Measurements from ENCODE around the gene FUS. TPM values are rescaled to one million over a fixed set of nuclear protein-coding genes. Genes with fewer than 3 reads are reported as not detected.

Gene FUS
- total RNA-seq, 1 donor from 2014 or later, result 739 TPM

DNA sequence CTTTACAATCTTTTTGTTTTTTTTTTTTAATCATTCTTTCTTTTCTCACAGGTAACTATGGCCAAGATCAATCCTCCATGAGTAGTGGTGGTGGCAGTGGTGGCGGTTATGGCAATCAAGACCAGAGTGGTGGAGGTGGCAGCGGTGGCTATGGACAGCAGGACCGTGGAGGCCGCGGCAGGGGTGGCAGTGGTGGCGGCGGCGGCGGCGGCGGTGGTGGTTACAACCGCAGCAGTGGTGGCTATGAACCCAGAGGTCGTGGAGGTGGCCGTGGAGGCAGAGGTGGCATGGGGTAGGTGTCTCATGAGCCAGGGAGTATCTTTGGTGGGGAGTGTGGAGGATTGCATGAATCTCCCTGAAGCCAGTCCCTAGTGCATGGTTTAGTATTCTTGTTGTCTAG lies 4.9 kb downstream of the FUS start:
- DNase-seq (ENCODE audit: low spot score, unreplicated experiment), result no peak
- TF ChIP-seq, protein P1, sequence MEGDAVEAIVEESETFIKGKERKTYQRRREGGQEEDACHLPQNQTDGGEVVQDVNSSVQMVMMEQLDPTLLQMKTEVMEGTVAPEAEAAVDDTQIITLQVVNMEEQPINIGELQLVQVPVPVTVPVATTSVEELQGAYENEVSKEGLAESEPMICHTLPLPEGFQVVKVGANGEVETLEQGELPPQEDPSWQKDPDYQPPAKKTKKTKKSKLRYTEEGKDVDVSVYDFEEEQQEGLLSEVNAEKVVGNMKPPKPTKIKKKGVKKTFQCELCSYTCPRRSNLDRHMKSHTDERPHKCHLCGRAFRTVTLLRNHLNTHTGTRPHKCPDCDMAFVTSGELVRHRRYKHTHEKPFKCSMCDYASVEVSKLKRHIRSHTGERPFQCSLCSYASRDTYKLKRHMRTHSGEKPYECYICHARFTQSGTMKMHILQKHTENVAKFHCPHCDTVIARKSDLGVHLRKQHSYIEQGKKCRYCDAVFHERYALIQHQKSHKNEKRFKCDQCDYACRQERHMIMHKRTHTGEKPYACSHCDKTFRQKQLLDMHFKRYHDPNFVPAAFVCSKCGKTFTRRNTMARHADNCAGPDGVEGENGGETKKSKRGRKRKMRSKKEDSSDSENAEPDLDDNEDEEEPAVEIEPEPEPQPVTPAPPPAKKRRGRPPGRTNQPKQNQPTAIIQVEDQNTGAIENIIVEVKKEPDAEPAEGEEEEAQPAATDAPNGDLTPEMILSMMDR (IDR thresholded peaks at IDR 0.05; ENCODE audit: unreplicated experiment), result no peak
- no peaks in the 10 kb centered on the region for H3K9me3 Mint-ChIP-seq (ENCODE audit: low read depth)
- peaks cover 21% of the 10 kb centered on the region for H3K4me1 Mint-ChIP-seq (ENCODE audit: low read depth)
- H3K36me3 Mint-ChIP-seq (ENCODE audit: insufficient read depth), result peaks cover 56% of the 10 kb centered on the region
- peak overlapping the region; percentile 57 for H3K27ac Mint-ChIP-seq
- H3K4me3 Mint-ChIP-seq (ENCODE audit: low read depth), result no peak overlapping the region
- H3K27me3 Mint-ChIP-seq, result no peaks in the 10 kb centered on the region

DNA sequence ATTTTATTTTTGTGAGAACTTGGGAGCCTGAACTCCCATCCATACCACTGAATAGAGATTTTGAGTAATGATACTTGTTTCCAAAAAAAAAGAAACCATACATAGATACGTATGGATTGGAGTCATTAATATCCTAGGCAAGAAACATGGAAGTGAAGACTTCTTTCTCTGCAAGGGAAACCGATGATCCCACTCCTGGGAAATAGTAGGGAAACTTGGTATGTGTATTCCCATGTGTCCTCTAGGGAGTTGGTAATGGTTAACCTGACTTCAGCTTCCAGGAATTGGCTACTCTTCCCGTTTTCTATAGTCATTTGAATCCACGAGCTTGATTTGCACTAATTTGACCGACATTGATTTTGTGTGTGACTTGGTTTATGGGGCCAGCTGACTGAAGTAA lies 5.4 kb downstream of the FUS start:
- H3K9me3 Mint-ChIP-seq (ENCODE audit: low read depth), result no peaks in the 10 kb centered on the region
- no peaks in the 10 kb centered on the region for H3K27me3 Mint-ChIP-seq
- DNase-seq (ENCODE audit: low spot score, unreplicated experiment), result no peak
- H3K27ac Mint-ChIP-seq, result peak overlapping the region; percentile 87
- peaks cover 21% of the 10 kb centered on the region for H3K4me1 Mint-ChIP-seq (ENCODE audit: low read depth)
- H3K36me3 Mint-ChIP-seq (ENCODE audit: insufficient read depth), result peaks cover 61% of the 10 kb centered on the region
- no peak overlapping the region for H3K4me3 Mint-ChIP-seq (ENCODE audit: low read depth)
- TF ChIP-seq, protein P1 (IDR thresholded peaks at IDR 0.05; ENCODE audit: unreplicated experiment), result no peak

DNA sequence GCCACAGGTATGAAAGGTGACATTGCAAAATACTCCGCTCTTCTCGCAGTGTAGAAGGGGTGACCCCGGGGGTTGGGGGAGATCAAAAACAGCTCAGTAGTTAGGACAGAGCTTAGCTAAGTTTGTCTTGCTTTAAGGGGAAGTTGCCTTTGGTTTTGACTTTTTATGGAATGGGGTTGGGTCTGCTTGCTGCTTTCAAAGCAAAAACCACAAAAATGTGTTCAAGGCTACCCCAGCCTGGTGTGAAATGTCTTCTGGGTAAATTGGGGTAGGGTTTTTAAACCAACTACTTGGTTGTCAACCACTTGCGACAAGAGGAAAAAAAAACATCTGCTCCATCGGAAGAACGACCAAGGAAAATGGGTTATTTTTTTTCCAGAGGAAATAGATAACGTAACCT lies 6.2 kb downstream of the FUS start:
- TF ChIP-seq, protein P1 (IDR thresholded peaks at IDR 0.05; ENCODE audit: unreplicated experiment), result no peak
- Mint-ChIP-seq H3K27me3 (no peaks in the 10 kb centered on the region), H3K9me3 (ENCODE audit: low read depth) (no peaks in the 10 kb centered on the region), H3K4me3 (ENCODE audit: low read depth) (no peak overlapping the region), H3K36me3 (ENCODE audit: insufficient read depth) (peaks cover 66% of the 10 kb centered on the region), H3K27ac (peak overlapping the region; percentile 87), H3K4me1 (ENCODE audit: low read depth) (peaks cover 19% of the 10 kb centered on the region)
- DNase-seq (ENCODE audit: low spot score, unreplicated experiment), result no peak

DNA sequence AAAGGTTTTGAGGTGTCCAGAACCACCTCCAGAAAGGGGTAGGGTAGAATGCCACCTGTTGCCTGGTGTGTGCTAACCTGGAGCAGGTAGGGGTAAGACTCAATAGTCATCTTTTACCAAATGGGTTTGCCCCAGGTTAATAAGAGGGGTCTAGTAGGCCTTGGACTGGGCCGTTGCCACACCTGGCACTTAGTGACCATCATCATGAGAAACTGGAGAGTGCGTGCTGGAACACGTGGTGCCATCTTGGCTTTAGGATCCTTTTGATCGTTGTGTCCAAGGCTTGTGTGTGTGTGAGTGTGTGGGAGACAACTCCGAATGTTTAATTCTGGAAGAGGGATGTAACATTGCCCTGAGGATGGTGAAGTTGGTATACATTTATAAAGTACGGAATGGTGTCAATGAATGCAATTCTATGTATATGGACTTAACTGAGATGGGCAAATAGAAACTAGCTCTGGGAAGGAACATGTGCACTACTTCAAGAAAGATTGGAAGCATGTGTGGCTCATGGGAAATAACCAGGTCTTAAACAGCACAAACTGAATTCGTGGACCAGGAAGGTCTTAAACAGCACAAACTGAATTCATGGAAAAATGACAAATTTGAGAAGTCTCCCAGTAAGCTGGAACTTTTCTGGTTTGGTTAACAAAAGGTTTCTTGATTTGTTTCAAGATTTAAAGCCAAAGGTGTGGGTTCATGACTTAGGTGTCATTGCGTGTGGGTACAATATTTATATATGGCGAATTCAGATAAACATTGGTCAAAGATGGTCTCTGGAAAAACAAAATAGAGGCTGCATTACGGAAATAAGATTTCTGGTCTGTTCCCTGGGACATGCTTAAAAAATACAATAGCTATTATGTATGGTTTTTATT lies 7.2 kb downstream of the FUS start:
- peaks cover 11% of the 10 kb centered on the region for H3K4me1 Mint-ChIP-seq (ENCODE audit: low read depth)
- H3K27ac Mint-ChIP-seq, result peak overlapping the region; percentile 67
- TF ChIP-seq, protein P1 (IDR thresholded peaks at IDR 0.05; ENCODE audit: unreplicated experiment), result no peak
- no peaks in the 10 kb centered on the region for H3K27me3 Mint-ChIP-seq
- no peak for DNase-seq (ENCODE audit: low spot score, unreplicated experiment)
- peaks cover 74% of the 10 kb centered on the region for H3K36me3 Mint-ChIP-seq (ENCODE audit: insufficient read depth)
- H3K4me3 Mint-ChIP-seq (ENCODE audit: low read depth), result no peak overlapping the region
- no peaks in the 10 kb centered on the region for H3K9me3 Mint-ChIP-seq (ENCODE audit: low read depth)

GRCh38 chr16:31187808-31188189 lies 7.9 kb downstream of the FUS start:
- Mint-ChIP-seq H3K36me3 (ENCODE audit: insufficient read depth) (peaks cover 73% of the 10 kb centered on the region), H3K9me3 (ENCODE audit: low read depth) (no peaks in the 10 kb centered on the region), H3K4me1 (ENCODE audit: low read depth) (peaks cover 5% of the 10 kb centered on the region), H3K27me3 (no peaks in the 10 kb centered on the region), H3K4me3 (ENCODE audit: low read depth) (no peak overlapping the region), H3K27ac (peak overlapping the region; percentile 81)
- TF ChIP-seq, protein P1 (IDR thresholded peaks at IDR 0.05; ENCODE audit: unreplicated experiment), result no peak
- DNase-seq (ENCODE audit: low spot score, unreplicated experiment), result no peak
